NCI-H128 (cell line): ENCODE measurements around the gene NGFR.

Experiments
- DNase-seq: peaks from one replicate; lab custom pipeline; 2025; ENCODE audit not compliant: unreplicated experiment; lab: John Stamatoyannopoulos, UW

The NGFR gene

DNA sequence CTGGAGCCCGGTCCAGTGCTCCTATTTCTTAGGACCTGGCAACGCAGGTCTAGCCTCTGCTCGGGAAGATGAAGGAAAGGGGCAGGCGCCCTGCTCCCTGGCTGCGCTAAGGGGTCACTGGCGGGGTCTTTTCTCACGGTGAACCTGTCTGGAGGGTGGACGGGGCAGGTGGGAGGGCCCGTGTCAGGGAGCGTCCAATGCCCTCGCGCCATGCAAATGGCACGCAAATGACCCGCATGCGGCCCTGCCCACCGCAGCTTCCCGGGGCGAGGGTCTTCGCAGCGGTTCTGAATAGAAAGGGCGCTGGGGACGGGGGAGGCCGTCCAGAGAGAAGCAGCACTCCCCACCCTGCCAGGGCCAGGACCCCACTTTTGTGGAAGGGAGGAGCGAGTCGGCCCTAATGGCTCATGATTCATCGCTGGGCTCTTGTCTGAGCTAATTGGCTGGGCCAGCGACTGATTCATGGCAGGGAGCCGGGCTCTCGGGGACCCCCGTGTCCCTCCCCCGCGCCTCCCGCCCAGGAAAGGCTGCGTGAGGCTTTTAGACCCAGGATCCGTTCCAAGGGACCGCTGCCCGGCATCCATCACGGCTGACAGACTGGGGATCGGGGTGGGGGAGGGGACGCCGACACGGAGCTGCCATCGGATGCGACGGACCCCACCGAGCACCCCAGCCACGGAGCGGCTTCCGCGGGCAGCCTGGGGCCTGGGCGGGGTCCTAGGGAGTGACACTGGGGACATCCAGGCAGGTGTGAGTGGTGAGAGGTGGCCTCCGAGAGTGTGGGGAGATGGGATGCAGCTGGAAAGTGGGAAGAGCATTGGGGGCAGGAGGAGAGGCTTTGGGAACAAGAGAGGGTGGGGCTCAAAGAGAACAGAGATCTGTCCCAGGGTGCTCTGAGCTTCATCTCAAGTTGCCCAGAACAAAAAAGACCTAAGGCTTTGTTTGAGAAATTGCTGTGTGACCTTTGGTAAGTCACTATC, 25.0 kb upstream of the NGFR start:
- no peak for DNase-seq

DNA sequence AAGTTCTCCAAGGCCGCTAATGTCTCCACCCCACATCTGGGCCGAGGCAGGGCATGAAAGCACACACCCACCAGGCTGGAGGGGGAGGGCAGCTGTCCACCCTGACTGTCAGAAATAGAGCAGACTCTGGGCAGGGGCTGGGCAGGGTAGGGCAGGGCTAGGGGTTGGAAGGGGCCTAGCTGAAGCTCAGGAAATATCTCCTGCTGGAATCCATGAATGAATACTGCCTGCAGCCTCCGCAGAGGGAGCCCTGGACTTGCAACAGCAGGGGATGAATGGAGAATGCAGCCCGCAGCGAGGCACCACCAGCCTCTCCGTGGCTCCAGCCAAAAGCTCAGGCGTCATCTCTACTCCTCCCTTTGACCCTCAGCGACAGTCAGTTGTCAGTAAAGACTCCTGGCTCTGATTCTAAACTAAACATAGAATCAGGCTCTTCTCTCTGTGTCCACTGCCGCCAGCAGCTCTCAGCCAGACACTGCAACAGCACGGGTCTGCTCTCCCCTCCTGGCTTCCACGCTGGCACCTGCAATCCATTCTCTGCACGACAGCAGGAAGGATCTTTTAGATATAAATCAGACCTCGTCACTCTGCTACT, 23.9 kb upstream of the NGFR start:
- no peak for DNase-seq

DNA sequence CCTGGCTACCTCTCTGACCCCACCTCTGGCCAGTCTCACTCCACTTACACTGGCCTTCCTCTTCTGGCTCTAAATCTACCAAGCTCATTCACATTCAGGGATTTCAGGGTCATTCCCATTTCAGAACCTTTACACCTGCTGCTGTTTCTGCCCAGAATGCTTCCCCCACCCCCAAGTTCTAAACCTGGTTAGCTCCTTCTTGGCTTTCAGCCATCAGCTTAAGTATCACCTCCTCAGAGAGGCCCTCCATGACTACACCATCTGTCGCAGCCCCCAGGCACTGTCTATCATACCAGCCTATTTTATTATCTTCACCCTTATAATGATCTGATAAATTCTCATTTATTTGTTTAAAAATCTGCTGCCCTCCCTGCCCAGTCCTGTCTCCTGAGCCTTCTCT, 23.3 kb upstream of the NGFR start:
- no peak for DNase-seq

DNA sequence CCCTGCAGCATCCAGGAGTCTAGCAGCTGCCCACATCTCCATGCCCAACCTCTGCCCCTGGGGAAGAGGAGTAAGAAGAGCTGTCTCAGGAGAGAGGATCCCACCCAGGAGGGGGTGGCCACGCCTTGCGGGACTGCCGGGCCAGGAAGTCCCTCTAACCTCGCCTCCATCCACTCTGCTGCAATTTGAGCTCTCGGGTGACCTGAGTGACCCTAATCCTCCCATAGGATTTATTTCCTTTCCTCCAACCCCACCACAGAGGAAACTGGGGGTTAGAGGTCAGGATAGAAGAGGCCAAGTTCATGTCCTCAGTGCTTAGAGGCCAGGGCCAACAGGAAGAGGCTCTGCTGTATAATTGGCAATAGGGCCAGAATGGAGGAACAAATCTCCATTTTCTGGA, 22.6 kb upstream of the NGFR start:
- DNase-seq, result no peak

DNA sequence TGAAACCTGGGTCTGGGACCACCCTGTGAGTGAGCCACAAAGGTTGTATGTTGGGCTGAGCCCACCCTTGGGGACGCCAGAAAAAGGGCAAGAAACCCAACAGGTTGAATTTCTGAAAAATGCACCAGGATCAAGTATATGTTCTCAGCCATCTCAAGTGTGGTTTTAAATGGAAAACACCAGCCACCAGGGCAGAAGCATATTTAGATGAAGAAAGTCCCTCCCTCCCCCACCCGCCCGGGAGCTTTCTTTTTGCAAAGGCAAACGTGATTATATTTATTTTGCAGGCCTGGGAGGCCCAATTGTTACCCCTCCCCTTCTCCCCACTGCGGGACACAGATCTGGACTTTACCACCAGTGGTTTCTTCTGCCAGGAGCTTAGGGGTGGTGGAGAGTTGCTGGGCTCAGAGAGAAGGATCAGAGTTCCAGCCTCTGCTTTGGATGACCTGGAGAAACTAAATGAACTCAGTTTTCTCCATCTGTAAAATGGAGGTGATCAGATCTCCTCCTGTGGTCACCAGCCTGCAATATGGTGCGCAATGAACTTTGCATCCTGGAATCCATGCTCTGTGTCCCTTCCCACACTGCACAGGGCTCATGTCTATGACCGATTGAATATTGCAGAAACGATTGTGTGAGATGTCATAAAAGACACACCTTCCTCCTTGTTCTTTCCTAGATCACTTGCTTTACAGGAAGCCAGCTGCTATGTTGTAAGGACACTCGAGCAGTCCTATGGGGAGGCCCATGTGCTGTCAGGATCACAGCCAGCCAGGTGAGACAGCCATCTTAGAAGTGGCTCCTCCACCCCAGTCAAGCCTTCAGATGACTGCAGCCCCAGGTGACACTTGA, 21.0 kb upstream of the NGFR start:
- no peak for DNase-seq

DNA sequence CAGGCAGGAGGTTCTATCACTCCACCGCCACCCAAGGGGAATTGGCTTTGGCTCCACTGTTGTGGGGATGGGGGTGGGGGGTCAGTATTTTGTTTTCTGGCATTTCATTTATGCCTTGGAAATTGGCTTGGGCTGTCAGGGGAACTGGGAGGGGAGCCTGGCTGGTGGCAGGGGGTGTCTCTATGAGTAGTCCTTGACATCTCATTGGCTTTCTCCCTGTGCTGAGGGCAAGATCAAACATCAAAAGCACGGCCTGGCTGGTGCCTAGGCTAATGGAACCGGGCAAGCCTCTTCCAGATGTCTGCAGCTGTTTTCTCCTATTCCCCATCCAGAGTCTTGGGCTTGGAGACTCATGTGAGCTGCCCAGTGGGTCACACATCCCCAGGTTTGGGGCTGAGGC, 17.4 kb upstream of the NGFR start:
- no peak for DNase-seq

DNA sequence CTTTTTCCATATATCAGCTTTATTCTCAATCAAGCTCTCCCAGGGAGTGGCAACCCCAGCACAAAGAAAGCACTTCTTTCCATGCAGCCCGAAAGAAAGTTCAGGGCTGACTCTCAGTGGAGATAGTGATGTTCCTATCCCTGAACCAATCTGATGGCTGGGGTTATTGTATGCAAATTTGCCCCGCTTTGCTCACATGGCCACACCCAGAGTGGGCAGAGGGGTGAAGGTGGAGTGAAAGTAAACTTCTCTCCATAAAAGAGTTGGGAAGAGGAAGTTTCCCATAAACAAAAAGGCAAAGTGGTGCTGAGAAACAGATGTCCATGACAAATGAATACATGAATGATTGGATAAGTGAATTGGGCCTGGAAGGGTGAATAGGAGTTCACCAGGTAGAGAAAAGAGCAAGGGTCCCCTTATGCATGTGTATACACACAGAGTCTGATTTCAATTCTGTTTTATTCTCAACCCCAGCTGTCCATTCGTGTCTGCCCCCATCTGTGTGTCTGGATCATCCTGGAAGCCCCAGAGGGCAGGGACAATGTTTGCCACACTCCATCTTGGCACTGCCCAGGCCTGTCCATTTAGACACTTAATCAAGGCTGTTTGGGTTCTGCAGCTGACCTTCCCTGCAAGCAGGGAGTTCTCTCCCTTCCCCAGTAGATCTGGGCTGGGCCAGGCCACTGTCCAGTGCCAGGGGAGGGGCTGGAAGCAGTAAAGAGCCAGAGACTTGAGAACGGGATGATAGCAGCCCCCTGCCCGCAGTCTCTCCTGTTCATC, 14.1 kb upstream of the NGFR start:
- no peak for DNase-seq

DNA sequence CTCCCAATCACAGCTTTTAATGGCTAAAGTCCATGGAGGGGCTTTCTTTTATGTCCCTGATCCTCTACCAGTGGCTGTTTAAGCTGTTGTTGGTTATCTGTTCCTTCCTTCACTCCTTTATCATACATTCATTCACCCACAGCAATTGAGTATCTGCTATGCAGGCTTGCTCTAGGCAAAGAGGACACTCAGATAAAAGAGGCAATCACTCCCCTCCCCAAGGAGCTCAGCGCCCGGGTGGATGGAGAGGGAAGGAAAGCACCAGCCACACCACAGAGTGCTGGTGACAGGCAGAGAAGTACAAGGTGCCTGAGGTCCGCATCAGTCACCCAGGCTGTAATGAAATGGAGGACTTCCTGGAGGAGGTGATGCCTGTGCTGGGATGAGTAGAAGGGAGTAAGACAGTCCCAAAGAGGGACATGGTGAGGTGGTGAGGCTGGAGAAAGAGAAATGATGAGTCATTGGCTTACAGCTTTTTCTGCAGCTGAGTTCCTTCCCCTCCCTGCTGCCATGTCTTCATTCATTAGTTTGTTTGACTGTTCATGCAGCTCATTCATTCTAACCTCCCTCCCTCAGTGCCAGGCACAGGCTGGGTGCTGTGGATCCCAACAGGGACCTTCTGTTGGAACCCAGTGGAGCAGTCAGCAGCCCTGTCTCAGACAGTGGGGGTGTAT, 12.8 kb upstream of the NGFR start:
- DNase-seq, result no peak

DNA sequence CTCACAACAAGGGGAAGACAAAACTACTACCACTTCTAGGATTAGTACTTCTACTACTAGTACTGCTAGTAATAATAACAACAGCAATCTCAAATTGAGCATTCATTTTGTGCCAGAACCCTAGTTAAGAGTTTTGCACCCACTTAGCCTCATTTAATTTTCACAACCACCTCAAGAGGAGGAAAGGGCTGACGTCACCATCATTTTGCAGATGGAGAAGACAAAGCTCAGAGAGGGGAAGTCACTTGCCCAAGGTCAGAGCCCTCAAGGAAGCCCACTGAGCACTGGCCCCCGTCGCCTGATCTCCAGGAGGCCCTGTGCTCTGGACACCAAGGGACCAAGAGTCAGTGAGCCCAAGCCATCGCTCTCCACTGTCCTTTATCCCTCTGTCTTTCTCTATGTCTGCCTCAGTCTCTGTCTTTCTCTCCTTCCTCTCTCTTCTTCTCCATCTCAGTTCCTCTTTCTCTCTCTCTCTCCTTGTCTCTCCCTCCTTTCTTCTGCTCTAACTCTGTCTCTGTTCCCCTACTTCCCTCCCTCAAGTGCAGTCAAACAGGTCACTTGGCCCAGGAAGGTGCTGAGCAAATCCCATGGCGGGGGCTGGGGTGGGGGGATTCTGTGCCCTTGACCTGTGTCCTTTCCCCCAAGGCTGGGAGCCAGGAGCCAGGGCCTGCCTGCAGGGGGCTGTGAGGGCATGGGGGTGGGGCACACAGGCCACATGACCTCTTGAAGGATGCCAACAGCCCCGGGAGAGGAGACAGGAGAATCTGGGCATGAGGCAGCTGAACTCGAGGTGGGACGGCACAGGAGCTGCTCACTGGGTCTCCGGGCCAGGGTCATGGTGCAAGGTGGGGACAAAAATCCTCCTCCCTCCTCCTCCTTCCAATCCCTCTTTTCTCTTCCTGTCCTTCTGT, 11.2 kb upstream of the NGFR start:
- DNase-seq, result no peak

DNA sequence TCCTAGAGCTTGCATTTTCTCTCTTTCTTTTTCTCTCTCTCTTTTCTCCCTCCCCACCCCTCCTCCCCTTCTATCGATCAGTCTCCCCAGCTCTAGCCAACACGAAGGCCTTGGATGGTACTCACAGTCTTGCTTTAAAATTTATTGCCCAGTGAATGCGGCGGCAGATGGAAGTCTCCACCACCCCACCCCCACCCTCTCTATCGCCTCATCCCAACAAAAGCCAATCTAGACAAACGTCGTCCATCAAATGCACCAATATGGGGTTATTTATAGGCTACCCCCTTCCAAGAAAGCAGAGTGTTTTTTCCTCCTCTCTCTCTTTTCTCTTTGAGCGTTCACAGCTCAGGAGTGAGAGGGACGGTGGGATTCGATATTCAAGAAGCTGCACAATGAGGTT, 10.5 kb upstream of the NGFR start:
- no peak for DNase-seq

DNA sequence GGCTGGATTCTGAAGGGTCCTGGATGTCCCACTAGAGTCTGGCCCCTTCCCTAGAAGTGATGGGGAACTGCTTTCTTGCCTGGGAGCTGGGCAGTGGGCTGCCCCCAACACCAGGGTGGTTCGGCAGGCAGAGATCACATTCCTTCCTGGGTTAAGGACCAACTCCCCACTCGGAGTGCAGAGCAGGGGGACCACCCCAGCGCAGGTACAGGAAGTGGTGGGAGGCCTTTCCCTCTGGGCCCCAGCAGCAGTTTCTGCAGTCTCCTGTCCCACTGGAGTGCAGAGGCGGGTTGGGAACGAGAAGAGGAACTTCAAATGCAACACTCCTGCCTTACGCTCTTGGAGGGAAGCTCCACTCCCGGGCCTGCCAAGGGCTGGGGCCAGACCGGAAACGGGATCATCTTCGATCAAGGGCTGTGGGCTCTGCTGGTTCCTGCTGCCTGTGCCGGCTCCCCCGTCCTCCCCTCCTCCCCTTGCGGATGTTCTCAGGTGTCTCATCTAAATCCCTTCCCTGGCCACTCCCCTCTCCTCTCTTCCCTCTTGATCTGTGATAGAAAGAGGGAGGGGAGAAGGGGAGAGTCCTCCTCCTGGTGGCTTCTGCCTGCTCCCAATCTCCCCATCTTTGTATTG, 9.0 kb upstream of the NGFR start:
- no peak for DNase-seq

DNA sequence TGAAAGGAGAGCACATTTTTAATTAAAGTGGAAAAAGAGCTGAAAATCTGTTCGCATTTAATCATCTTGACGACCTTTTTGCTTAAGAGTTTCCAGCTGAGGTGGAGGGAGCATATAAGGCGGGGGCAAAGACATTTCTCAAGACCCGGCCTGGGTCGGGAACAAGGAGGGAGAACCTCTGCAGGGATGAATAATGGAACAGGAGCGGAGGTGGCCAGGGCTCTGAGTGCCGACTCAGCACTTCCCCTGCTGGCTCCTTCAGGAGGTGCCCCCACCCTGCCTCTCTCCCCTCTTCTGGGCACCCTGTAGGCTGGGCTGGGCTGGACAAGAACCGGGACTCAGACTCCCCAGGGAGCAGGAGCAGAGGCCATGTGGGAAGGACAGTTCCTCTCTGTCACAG, 7.9 kb upstream of the NGFR start:
- no peak for DNase-seq

DNA sequence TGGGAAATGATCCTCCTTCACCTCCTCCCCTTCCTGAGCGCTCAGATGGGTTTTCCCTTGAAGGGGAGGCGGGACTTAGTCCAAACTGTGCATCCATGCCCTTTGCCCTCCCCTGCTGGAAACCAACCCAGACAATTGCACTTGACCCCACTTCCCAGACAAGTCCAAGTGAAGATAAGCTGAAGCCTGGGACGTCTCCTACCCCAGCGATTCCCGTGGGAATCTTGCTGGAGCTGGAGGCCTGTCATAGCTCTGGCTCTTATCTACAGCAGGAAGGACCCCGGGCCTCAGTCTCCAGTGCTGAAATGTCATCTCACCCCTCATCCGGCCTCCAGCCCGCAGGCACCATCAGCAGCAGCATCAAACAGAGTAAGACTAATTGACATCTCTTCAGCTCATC, 6.5 kb upstream of the NGFR start:
- DNase-seq, result no peak

DNA sequence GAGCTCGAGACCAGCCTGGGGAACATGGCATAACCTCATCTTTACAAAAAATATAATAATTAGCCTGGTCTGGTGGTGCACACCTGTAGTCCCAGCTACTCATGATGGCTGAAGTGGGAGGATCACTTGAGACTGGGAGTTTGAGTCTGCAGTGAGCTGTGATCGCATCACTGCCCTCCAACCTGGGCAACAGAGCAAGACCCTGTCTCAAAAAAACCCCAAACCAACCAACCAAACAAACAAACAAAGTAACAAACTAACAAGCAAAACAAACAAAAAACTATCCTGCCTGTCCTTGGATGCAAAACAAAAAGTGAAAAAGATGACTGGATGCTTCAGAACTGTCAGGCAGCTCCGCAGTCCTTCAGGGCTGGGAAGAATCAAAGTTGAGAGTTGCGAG, 5.7 kb upstream of the NGFR start:
- DNase-seq, result no peak

DNA sequence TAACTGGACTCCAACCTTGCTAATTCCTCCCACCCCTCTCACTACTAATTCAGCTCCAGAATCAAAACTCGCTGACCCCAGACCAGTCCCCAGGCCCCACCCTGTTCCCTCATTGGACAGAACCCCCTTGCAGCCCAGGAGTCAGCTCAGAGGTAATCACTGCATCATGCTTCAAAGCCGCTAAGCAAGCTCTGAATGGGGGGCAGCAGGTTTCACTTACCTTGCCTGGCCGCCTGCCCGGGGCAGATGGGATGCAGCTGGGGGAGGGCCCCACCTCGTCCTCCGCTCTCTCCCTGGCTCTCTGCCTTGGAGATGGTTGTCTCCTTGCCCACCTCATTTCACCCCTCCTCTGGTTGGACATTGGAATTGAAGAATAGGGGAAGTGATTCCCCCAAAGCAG, 4.8 kb upstream of the NGFR start:
- DNase-seq, result no peak

DNA sequence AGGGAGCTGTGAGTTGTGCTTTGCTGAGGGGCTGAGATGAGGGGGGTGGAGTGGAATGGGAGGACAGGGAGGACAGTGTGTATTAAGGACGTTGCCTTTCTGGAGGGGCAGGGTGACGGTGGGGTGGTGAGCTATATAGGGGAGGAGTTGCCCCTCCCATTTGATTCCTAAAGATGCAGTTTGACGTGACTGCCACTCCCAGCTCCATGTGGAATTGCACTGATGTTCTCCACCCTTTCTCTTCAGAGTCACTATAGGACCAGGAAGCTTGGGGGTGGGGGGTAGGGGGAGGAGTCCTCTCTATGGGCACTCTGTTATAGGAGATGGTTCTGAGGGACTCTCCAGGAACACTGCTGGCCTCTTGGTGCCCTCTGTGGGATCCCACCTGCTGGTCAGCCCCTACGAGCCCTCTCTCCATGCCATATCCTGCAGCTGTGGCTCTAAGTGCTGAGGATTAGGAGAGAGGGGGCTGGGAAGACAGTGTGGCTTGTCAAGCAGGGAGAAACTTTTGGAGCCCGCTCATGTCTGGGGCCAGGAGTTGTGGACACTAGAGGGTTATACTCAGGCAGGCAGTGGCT, 3.8 kb upstream of the NGFR start:
- DNase-seq, result no peak

DNA sequence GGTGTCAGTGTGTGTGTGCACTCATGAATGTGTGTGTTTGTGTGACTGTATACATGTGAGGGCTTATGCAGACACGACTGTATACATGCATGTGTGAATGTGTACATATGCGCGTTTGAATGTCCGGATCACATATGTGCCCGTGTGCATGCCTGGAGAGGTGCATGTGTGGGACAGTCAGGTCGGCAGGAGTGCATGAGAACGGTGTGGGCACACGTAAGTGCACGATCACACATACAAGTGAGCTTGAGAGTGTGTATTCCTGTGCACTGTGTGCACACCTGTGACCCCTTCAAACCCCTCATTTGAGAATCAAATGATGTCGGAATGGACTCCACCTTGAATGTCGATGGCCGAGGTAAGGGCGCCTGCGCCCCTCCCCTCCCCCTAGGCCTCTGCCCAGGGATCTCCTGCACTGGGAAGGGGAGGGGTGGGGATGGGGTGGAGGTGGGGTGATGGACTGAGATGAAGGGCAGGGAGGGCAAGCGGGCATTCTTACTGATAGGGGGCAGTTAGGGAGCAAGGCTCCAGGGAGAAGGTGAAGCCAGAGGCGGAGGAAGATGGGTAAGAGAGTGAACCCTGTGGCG, 601 bp upstream of the NGFR start:
- DNase-seq, result no peak

DNA sequence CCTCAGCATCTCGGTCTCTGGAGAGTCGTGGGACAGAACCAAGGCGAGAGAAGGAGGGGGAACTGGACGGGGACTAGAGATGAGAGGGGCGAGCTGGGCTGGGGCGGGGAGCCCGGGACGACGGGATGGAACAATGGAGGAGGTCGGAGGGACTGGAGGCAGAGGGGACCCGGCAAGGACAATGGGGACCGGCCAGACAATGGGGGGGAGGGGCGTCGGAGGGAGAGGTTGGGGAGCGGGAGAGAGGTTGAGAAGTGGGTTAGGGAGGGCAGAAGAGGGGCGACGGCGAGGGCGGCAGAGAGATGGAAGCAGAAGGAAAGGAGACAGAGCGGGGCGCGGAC, 719 bp downstream of the NGFR start:
- no peak for DNase-seq
